Colonic mucosa (tissue), 4 donors: ENCODE data around the gene CPT2. TPM values are rescaled to one million over a fixed set of nuclear protein-coding genes. Genes with fewer than 3 reads are reported as not detected.
"Not testable (repeated sequence)": the region's sequence is repeated elsewhere in the genome, so short reads cannot be mapped to it uniquely, and the experiment has no call there.

Experiments
- DNase-seq: peaks from one replicate; pipeline ENCODE4 v3.0.0-alpha.2; 2020
- H3K27ac ChIP-seq: fragments of 200-600 bp; one replicate; pipeline ENCODE4 v1.8.0; 2021
- H3K27me3 ChIP-seq: fragments of 200-600 bp; one replicate; pipeline ENCODE4 v1.8.0; 2021
- H3K36me3 ChIP-seq: fragments of 200-600 bp; one replicate; pipeline ENCODE4 v1.8.0; 2021
- H3K4me1 ChIP-seq: fragments of 200-600 bp; one replicate; pipeline ENCODE4 v1.8.0; 2021; ENCODE audit warnings: mild to moderate bottlenecking
- H3K4me3 ChIP-seq: fragments of 200-600 bp; one replicate; pipeline ENCODE4 v1.8.0; 2021
- H3K9ac ChIP-seq, 2 donors: one replicate each; pipeline ENCODE4 v1.7.0; 2013; ENCODE audit warnings: control low read depth in 2 of 2, low read depth in 2 of 2, low read length in 2 of 2
- H3K9me3 ChIP-seq: fragments of 200-600 bp; one replicate; pipeline ENCODE4 v1.8.0; 2021
- intact Hi-C: fragments of 100-400 bp; cut with DNase I; formaldehyde crosslinking; loops from one replicate; pipeline ENCODE4 v1.14.1; 2022
- total RNA-seq, 2 donors: library from RNA; stranded (reverse); fragmentation: NEBNext Ultra II Directional in 1 of 2; extraction: Animal tissue kit (Norgen Biotek cat#: 25700) in 1 of 2; gene quantifications; one replicate each; pipeline ENCODE4 v1.2.1, GENCODE V29; 2021
- TF ChIP-seq, protein P1 (sequence below): fragments of 200-600 bp; IDR thresholded peaks from one replicate; pipeline ENCODE4 v1.8.0; 2022; ENCODE audit warnings: antibody characterized with exemption, mild to moderate bottlenecking
- donor health status: healthy.
- donor health status: DM: no; HTN: no; CAD: no.
- donor health status: DM: no; HTN: no; CAD: no.

Gene CPT2
- total RNA-seq, 2 donors from 2014 or later, result 66.1 to 66.4 TPM

DNA sequence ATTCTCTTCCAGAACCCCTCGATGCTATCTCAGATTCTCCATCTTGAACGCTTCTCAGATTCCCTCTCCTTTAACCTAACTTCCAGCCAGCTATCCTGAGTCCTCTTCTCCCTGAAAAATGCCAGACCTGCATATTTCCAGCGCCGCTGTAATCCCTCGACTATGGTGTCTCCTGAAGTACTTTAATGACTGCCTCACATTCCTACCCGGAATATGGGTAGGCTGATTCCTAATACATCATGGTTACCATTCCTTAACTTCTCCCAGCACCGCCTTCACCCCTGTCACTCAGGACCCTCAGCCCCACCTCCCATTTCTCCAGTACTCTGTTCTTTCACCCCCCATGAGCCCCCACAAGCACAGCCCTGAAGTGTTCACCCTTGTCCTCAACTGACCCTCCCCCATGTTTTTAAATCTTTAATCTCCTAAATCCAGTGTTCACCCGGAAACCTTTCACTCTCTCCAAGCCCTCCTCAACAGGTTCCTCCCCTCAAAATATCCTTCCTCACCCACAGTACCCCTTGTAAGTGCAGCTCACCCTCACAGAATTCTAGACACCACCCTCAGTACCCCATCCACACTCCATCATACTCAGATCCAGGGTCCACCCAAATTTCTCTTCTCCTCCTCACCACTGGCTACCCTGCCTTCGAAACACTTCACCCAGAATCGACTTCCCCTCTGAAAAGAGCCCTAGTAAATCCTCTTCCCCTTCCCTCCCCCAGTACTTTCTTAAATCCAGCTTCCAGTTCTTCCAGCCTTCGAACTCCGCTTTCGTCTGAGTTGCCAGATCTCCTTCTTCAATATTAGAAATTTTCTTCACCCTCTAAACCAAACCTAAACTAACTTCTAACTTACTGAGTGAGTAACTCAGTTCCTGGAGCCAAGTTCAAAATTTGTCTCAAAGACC is 922 bp downstream of the CPT2 start:
- H3K9me3 ChIP-seq, result no peaks in the 10 kb centered on the region
- no peaks in the 10 kb centered on the region for H3K27me3 ChIP-seq
- intact Hi-C loops, result no loop called here
- H3K4me3 ChIP-seq, result peak overlapping the region; percentile 93
- peaks cover 7% of the 10 kb centered on the region for H3K4me1 ChIP-seq
- no peak for DNase-seq
- peak overlapping the region; percentile 88 to 93 for H3K9ac ChIP-seq
- peaks cover 6% of the 10 kb centered on the region for H3K36me3 ChIP-seq
- peak overlapping the region; percentile 97 for H3K27ac ChIP-seq
- TF ChIP-seq, protein P1, sequence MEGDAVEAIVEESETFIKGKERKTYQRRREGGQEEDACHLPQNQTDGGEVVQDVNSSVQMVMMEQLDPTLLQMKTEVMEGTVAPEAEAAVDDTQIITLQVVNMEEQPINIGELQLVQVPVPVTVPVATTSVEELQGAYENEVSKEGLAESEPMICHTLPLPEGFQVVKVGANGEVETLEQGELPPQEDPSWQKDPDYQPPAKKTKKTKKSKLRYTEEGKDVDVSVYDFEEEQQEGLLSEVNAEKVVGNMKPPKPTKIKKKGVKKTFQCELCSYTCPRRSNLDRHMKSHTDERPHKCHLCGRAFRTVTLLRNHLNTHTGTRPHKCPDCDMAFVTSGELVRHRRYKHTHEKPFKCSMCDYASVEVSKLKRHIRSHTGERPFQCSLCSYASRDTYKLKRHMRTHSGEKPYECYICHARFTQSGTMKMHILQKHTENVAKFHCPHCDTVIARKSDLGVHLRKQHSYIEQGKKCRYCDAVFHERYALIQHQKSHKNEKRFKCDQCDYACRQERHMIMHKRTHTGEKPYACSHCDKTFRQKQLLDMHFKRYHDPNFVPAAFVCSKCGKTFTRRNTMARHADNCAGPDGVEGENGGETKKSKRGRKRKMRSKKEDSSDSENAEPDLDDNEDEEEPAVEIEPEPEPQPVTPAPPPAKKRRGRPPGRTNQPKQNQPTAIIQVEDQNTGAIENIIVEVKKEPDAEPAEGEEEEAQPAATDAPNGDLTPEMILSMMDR, result no peak

DNA sequence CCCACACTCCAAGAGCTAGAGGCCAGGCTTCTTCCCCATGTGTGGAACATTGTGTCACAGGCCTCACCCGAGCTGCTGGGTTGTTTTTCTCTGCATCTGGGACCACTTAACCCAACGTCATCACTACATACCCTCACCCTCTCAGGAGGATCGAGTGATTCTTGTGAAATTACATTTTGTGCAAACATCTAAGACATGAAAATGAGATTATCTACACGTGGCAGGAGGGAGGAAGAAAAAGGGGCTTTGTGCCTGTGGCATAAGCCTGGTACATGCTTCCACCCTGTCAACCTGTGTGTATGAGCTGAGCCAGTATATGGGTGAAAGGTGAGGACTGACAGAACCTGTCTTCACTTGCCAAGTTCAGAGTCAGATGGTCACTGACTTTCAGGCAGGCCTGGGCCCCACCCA is 1.6 kb downstream of the CPT2 start:
- H3K27ac ChIP-seq, result no peak overlapping the region
- no peaks in the 10 kb centered on the region for H3K27me3 ChIP-seq
- no peaks in the 10 kb centered on the region for H3K9me3 ChIP-seq
- H3K4me1 ChIP-seq, result peaks cover 7% of the 10 kb centered on the region
- peak; percentile 65 for DNase-seq
- peaks cover 11% of the 10 kb centered on the region for H3K36me3 ChIP-seq
- intact Hi-C loops, result no loop called here
- H3K4me3 ChIP-seq, result no peak overlapping the region
- TF ChIP-seq, protein P1, result no peak
- peak overlapping the region in 1 of 2 donors; percentile 93 for H3K9ac ChIP-seq

DNA sequence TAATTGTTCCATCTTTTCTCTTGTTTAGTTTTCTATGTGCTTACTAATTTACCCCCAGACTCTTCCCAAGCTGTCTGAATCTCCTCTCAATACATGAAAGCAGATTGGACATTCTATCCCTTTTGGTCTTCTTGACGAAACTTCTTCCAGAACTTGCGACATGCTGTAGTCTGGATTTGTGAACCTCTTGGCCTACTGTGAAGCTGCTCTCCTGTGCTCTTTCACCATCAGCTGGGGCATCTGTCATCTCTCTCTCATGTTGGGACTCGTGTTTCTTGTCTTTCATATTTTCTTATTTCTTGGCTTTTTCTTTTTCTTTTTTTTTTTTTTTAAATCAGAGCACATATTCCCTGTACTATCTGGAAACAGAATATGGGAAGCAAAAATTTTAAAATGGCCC is 6.8 kb downstream of the CPT2 start:
- intact Hi-C loops, result no loop called here
- Histone ChIP-seq H3K27me3 (no peaks in the 10 kb centered on the region), H3K36me3 (peaks cover 23% of the 10 kb centered on the region), H3K4me3 (no peak overlapping the region), H3K4me1 (no peaks in the 10 kb centered on the region), H3K9ac (no peak overlapping the region), H3K9me3 (no peaks in the 10 kb centered on the region), H3K27ac (no peak overlapping the region)
- TF ChIP-seq, protein P1, result no peak
- no peak for DNase-seq

DNA sequence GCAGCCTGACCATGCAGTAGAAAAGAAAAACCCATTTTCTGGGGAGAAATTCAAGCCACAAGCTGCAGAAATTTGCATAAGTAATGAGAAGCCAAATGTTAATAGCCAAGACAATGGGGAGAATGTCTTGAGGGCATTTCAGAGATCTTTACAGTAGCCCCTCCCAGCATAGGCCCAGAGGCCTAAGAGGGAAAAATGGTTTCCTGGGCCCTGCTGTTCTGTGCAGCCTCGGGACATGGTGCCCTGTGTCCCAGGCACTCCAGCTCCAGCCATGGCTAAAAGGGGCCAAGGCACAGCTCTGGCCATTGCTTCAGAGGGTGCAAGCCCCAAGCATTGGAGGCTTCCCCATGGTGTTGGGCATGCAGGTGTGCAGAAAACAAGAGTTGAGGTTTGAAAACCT is 8.9 kb downstream of the CPT2 start:
- H3K9ac ChIP-seq, H3K4me1 ChIP-seq, H3K27ac ChIP-seq, intact Hi-C loops, H3K9me3 ChIP-seq, DNase-seq, H3K27me3 ChIP-seq, H3K4me3 ChIP-seq: not testable (repeated sequence)
- H3K36me3 ChIP-seq, result peaks cover 23% of the 10 kb centered on the region

DNA sequence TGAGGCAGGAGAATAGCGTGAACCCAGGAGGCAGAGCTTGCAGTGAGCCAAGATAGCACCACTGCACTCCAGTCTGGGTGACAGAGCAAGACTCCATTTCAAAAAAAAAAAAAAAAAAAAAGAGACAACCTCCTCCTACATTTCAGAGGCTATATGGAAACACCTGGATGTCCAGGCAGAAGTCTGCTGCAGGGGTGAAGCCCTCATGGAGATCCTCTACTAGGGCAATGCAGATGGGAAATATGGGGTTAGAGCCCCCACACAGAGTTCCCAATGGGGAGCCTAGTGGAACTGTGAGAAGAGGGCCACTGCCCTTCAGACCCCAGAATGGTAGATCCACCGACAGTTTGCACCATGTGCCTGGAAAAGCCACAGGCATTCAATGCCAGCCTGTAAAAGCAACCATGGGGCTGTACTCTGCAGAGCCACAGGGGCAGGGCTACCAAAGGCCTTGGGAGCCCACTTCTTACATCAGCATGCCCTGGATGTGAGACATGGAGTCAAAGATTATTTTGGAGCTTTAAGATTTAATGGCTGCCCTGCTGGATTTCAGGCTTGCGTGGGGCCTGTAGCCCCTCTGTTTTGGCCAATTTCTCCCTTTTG is 9.6 kb downstream of the CPT2 start:
- H3K9me3 ChIP-seq, intact Hi-C loops, H3K4me3 ChIP-seq, DNase-seq, H3K27me3 ChIP-seq, H3K27ac ChIP-seq, H3K4me1 ChIP-seq, H3K9ac ChIP-seq: not testable (repeated sequence)
- peaks cover 23% of the 10 kb centered on the region for H3K36me3 ChIP-seq

DNA sequence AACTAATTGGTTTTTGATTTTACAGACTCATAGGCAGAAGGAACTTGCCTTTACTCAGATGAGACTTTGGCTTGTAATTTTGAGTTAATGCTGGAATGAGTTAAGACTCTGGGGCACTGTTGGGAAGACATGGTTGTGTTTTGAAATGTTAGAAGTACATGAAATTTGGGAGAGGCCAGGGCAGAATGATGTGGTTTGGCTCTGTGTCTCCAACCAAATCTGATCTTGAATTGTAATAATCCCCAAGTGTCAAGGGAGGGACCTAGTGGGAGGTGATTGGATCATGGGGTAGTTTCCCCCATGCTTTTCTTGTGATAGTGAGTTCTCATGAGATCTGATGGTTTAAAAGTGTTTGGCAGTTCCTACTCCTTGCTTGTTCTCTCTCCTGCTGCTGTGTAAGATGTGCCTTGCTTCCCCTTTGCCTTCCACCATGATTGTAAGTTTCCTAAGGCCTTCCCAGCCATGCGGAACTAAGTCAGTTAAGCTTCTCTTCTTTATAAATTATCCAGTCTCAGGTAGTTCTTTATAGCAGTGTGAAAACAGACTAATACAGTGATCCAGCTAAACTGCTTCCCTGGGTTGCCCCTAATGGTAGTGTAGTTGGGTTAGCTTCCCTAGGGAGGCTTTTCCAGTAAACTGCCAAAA is 10.2 kb downstream of the CPT2 start:
- TF ChIP-seq, protein P1, result no peak
- Histone ChIP-seq H3K4me1 (no peaks in the 10 kb centered on the region), H3K4me3 (no peak overlapping the region), H3K36me3 (peaks cover 23% of the 10 kb centered on the region), H3K9ac (no peak overlapping the region), H3K9me3 (no peaks in the 10 kb centered on the region), H3K27me3 (no peaks in the 10 kb centered on the region), H3K27ac (no peak overlapping the region)
- intact Hi-C loops, result no loop called here
- no peak for DNase-seq
